ENCODE data around the gene KANTR. TPM values are rescaled to one million over a fixed set of nuclear protein-coding genes. Genes with fewer than 3 reads are reported as not detected.

KANTR gene
- total RNA-seq, 1 experiment from 2014 or later = 6.0 TPM

- peak; percentile 87 for DNase-seq (ENCODE audit: low spot score)
Observed at GRCh38 chrX:53081925-53082772, 11.8 kb upstream of the KANTR start, which contains the start of gene TSPYL2. Gene TSPYL2, plus strand, starts transcription at chrX:53082367. Its CDS starts 132 bp downstream, at chrX:53082499.

DNA sequence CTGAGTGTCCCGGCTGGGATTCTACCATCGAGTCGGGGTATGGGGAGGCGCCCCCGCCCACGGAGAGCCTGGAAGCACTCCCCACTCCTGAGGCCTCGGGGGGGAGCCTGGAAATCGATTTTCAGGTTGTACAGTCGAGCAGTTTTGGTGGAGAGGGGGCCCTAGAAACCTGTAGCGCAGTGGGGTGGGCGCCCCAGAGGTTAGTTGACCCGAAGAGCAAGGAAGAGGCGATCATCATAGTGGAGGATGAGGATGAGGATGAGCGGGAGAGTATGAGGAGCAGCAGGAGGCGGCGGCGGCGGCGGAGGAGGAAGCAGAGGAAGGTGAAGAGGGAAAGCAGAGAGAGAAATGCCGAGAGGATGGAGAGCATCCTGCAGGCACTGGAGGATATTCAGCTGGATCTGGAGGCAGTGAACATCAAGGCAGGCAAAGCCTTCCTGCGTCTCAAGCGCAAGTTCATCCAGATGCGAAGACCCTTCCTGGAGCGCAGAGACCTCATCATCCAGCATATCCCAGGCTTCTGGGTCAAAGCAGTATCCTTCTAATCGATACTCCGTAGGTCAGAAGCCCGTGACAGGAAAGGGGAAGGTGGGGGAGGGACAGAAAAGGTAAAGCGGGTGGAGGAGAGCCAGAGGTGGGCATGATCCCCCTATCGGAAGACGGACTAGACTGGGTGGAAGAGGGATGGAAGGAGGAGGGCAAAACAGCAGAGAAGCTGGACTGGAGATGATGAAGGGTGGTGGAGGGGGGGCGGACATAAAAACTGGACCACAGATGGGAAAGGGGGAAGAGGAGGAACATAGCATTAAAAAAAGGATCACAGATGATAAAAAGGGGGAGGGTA is 10.9 kb upstream of the KANTR start:
- no peak for DNase-seq (ENCODE audit: low spot score)

DNA sequence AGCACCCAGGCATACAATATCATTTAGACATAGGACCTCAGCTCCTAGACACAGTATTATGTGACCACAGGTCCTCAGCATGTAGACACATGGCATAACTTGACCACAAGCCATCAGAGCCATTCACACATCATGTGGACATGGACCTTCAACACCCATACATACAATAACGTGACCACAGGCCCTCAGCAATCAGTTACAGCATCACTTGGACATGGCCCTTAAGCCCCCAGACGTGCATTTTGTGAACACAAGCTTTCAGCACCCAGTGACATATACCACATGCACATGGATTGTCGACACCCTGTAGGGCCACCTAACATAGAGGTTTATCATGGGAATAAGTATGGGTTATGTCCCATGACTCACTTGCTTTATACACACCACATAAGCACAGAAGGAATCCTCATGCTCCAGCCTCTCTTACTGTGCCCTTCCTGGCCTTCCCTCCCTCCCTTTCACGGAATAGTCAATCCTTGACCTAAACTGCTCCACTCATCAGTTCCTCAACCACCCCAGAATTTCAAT is 9.8 kb upstream of the KANTR start:
- no peak for DNase-seq (ENCODE audit: low spot score)

DNA sequence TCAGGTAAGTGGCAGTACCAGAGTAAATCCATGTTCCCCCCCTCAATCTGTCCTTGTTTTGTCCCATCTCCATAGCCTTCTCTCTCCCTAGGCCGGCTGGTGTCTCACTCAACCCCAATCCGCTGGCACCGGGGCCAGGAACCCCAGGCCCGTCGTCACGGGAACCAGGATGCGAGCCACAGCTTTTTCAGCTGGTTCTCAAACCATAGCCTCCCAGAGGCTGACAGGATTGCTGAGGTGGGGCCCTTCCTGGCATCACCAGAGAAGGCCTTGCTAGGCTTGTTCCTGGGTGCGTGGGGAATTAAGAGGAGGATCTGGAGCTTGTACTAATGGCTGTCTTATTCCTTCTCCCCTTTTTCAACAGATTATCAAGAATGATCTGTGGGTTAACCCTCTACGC is 9.1 kb upstream of the KANTR start:
- no peak for DNase-seq (ENCODE audit: low spot score)

- DNase-seq (ENCODE audit: low spot score) = no peak
Observed at GRCh38 chrX:53085661-53086229, 8.2 kb upstream of the KANTR start.

DNA sequence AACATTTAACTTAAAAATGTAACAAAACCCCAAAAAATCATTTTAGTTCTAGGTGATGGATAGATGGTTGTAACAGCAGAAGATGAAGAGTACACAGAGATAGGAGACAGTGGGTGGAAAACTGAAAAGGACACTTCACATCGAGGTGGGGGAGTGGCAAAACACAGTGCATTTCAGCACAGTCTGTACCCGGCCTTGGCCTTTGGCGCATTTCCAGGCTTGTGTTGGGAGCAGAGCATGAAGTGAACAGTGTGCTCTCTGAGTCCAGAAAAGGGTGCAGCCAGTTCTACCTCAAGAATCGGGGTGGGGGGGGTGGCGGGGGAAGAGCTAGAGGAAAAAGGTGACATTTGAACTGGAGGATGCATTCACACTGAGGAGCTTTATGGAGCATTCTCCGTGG is 7.5 kb upstream of the KANTR start:
- DNase-seq (ENCODE audit: low spot score) = no peak

- DNase-seq (ENCODE audit: low spot score) = no peak
Observed at GRCh38 chrX:53087388-53087831, 6.5 kb upstream of the KANTR start.

- DNase-seq (ENCODE audit: low spot score) = no peak
Observed at GRCh38 chrX:53088136-53088974, 5.6 kb upstream of the KANTR start.

DNA sequence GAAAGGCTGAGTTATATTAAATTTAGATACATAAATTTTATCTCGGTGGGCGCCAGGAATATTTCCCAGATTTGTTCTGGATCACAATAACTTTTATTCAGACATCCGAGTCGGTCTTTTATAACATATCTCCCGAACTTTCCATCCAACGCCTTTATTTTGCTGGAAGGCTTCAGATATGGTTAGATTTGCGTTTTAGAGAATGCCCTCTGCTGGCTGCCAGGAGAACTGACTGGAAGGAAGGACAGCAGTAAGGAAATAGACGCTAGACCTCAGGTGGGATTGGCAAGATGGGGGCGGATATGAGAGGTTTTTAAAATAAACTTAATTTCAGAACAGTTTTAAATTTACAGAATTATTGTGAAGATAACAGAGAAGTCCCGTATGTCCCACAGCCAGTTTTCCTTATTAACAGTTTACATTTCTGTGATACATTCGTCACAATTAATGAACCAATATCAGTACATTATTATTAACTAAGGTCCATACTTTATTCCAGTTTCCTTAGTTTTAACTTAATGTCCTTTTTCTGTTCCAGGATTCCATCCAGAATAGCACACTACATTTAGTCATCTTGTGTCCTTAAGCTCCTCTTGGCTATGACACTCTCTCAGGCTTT is 4.6 kb upstream of the KANTR start:
- DNase-seq (ENCODE audit: low spot score) = peak; percentile 28

GRCh38 chrX:53089925-53090324 is 4.0 kb upstream of the KANTR start:
- no peak for DNase-seq (ENCODE audit: low spot score)

DNA sequence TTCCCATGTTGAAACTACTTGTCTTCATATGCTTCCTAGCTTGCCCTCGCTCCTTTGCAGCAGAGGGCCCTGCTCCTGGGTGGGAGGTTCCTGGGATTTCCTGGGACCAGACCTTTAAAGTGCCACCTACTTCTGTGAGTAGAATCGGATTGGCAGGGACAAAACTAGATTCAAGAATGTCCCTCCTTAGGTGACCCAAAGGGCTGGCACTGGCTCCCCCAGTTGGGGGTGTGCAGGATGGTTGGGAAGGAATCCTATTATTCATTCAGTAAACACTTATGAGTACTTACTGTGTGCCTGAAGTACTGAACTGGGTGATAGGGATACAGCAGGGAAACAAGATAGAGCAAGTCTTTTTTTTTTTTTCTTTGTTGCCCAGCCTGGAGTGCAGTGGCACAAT is 2.6 kb upstream of the KANTR start:
- no peak for DNase-seq (ENCODE audit: low spot score)

DNA sequence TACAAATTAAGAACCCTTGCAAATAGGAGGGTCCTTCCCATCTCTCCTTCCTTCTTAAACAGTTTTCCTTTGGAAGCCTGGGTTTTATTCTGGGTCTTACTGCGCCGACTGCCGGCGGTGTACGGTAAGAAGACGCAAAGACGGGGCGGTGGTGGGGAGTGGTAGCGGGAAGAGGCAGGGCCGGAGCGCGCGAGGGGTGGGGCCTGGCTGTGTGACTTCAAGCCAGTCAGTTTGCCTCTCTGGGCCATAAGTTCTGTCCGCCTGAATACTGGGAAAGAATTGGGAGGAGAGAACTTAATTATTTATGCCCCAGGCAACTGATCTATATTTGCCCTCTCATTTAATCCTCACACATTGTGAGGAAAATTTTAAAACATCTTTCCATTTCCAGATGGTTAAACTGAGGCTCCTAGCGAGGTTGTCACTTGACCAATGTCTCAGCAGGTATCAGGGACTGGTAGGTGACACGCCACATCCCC is 726 bp upstream of the KANTR start:
- peak; percentile 77 for DNase-seq (ENCODE audit: low spot score)

DNA sequence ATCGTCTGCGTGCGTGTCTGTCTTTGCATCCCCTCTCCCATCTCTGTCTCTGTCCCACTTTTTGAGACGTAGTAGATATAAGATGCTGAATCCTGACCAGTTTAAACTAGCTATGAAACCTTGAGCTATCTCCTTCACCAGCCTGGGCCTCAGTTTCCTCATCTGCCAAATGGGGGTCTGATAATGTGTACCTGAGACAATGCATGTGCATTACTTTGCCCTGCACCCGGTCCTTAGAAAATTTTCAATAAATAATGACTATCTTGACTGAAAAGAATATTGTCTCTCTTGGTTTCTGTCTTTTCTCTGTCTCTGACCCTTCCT is 602 bp downstream of the KANTR start:
- no peak for DNase-seq (ENCODE audit: low spot score)

DNA sequence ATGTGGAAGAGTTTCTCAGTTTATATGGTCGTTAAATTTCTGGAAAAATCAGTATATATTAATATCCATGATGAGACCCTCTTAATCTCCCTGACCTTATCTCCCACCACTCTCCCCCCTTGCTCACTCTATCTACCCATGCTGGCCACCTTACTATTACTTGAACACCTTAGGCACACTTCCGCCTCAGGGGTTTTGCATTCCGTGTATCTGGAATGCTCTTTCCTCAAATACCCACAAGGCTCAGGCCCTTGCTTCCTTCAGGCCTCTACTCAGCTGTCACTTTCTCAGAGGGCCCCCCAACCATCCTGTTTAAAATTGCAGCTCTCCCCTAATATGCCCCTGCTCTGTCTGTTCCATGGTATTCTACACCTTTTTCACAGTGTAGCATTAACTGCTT is 1.9 kb downstream of the KANTR start:
- DNase-seq (ENCODE audit: low spot score) = no peak

GRCh38 chrX:53114864-53115549 is 21.1 kb downstream of the KANTR start:
- DNase-seq (ENCODE audit: low spot score) = no peak

GRCh38 chrX:53115550-53115874 is 21.6 kb downstream of the KANTR start:
- DNase-seq (ENCODE audit: low spot score) = no peak

DNA sequence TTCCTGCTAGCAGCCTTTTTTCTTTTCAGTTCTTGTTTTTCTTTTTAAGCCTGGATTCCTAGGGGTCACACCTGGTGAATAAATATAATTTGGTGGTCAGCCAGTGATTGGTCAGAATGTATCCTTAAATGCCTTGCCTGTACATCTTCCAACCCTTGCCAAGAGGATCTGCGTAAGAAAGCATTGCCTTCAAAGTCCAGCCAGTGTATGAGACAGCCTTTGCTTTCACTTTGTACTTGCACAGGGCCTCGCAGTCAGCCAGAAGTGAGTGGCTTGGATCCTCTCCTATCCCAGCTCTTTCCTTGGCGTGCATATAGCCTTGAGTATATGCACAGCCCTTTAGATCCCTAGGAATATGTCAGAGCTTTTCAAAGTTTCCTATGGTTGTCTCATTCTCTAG is 22.2 kb downstream of the KANTR start:
- DNase-seq (ENCODE audit: low spot score) = peak; percentile 47

- DNase-seq (ENCODE audit: low spot score) = no peak
Observed at GRCh38 chrX:53122013-53122412, 28.1 kb downstream of the KANTR start.

DNA sequence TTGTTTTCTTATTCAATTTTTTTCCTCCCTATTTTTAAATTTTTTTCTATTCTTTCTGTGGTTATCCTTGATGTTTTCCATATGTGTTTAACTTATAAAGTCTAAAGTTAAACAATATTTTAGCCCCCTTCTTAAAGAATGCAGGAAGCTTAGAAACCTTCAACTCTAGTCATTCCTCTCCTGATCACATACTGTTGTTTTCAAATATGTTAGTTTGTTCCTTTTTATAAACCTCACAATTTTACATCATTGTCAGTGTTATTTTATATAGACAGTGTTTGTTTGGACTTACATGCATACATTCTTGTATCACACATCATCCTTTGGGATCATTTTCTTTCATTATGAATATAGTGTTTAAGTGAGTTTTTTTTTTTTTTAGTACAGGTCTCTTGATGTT is 31.6 kb downstream of the KANTR start:
- no peak for DNase-seq (ENCODE audit: low spot score)

- no peak for DNase-seq (ENCODE audit: low spot score)
Observed at GRCh38 chrX:53126377-53126776, 32.4 kb downstream of the KANTR start.

Data from A172 (cell line).